RWPE1 (cell line): ENCODE results near the gene GNG11.

ENCODE experiments used
- CTCF ChIA-PET: fragments of 350-600 bp; sonication (Branson Sonifier 250); formaldehyde crosslinking; extraction: SDS; loops from one replicate; lab custom pipeline; 2021; lab: Yijun Ruan, JAX
- POLR2A ChIA-PET: fragments of 400-600 bp; formaldehyde crosslinking; extraction: SDS; loops from one replicate; lab custom pipeline; 2020; ENCODE audit warnings: antibody characterized with exemption; ENCODE audit not compliant: low non-redundant PET; lab: Yijun Ruan, JAX
- DNase-seq: peaks from one replicate; pipeline ENCODE4 v3.0.0; 2012; ENCODE audit warnings: low spot score
- H3K27ac ChIP-seq: fragments of 450-650 bp; 2 replicates; pipeline ENCODE4 v1.5.1; 2017
- CTCF ChIP-seq: fragments of 450-650 bp; conservative IDR thresholded peaks from 2 replicates; pipeline ENCODE4 v1.5.1; 2017; ENCODE audit warnings: low read depth, mild to moderate bottlenecking

GNG11 gene

GRCh38 chr7:93921607-93922566, at the start of gene GNG11:
Gene GNG11, plus strand, starts transcription at chr7:93921735. Its CDS starts 403 bp downstream, at chr7:93922138.
- no peak for TF ChIP-seq CTCF
- peak; percentile 30 for DNase-seq
- H3K27ac ChIP-seq: peak within 1 kb of the TSS; percentile 93
- ChIA-PET POLR2A (no interaction called here), CTCF (interaction anchor here (0.5 kb wide), 1 partner anchor 513 kb away, joined by 3 read pairs; no protein-coding TSS in a partner anchor)

- no peak for DNase-seq
- H3K27ac ChIP-seq: no peak overlapping the region
- ChIA-PET CTCF (interaction anchor here (0.6 kb wide), 1 partner anchor 22 kb away, joined by 3 read pairs; no protein-coding TSS in a partner anchor), POLR2A (no interaction called here)
- no peak for TF ChIP-seq CTCF
These were observed 47.4 kb upstream of the GNG11 start for GRCh38 chr7:93873998-93874574.

GRCh38 chr7:93877742-93878141, 43.8 kb upstream of the GNG11 start:
- TF ChIP-seq CTCF: no peak
- POLR2A ChIA-PET: no interaction called here
- DNase-seq: no peak
- no peak overlapping the region for H3K27ac ChIP-seq
- CTCF ChIA-PET: no interaction called here

- TF ChIP-seq CTCF: no peak
- ChIA-PET CTCF (no interaction called here), POLR2A (no interaction called here)
- no peak for DNase-seq
- H3K27ac ChIP-seq: no peak overlapping the region
These were observed 42.2 kb upstream of the GNG11 start for GRCh38 chr7:93879356-93879755.

- CTCF ChIA-PET: no interaction called here
These were observed 39.1 kb upstream of the GNG11 start for GRCh38 chr7:93882468-93882867.

More at GRCh38 chr7:93882468-93882867, 39.1 kb upstream of the GNG11 start:
- POLR2A ChIA-PET: no interaction called here
- DNase-seq: no peak
- TF ChIP-seq CTCF: no peak
- H3K27ac ChIP-seq: no peak overlapping the region
